Fibroblast of lung (primary cell): ENCODE data around the gene TAS2R41.

Experiments used
- EZH2 ChIP-seq: IDR thresholded peaks from 2 replicates; pipeline ENCODE4 v1.5.1; 2012; ENCODE audit warnings: low read length, control low read depth, mild to moderate bottlenecking; ENCODE audit errors: missing control alignments
- TF ChIP-seq, protein P1 (sequence below), 2 donors: IDR thresholded peaks in 1 of 2; conservative IDR thresholded peaks in 1 of 2; 1 replicate in 1 of 2; 2 replicates in 1 of 2; pipeline ENCODE4 v1.5.1; 2011 to 2012; ENCODE audit warnings: low read length in 2 of 2, control low read depth in 1 of 2, inconsistent platforms in 1 of 2, low read depth in 1 of 2, mild to moderate bottlenecking in 1 of 2

DNA sequence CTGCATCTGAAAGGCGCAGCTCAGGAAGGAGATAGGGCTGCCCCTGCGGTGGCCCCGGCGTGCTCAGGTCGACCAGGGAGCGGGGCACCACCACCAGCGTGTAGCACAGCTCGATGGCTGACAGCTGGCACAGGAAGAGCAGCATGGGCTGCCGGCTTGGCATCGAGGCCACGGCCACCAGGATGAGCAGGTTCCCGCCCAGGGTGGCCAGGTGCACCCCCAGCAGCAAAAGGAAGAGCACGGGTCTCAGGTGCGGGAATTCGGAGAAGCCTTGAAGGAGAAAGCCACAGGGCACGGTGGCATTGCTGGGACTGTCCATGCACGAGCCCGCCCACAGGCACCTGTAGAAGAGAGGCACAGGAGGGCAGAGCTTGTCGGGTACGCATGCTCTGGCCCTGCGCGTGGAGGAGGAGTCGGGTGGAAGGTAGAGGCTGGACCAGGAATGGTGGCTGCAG is 33.9 kb downstream of the TAS2R41 start:
- no peak for TF ChIP-seq EZH2
- TF ChIP-seq, protein P1, sequence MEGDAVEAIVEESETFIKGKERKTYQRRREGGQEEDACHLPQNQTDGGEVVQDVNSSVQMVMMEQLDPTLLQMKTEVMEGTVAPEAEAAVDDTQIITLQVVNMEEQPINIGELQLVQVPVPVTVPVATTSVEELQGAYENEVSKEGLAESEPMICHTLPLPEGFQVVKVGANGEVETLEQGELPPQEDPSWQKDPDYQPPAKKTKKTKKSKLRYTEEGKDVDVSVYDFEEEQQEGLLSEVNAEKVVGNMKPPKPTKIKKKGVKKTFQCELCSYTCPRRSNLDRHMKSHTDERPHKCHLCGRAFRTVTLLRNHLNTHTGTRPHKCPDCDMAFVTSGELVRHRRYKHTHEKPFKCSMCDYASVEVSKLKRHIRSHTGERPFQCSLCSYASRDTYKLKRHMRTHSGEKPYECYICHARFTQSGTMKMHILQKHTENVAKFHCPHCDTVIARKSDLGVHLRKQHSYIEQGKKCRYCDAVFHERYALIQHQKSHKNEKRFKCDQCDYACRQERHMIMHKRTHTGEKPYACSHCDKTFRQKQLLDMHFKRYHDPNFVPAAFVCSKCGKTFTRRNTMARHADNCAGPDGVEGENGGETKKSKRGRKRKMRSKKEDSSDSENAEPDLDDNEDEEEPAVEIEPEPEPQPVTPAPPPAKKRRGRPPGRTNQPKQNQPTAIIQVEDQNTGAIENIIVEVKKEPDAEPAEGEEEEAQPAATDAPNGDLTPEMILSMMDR (conservative IDR thresholded peaks at IDR 0.05 in 1 of 2, IDR thresholded peaks at IDR 0.05 in 1 of 2; ENCODE audit: low read depth in 1 of 2, low read length in 2 of 2), result no peak
